HG02642 (cell line): ENCODE results near the gene ANO7.

ENCODE experiments used
- ATAC-seq: cut with Tn5 transposase; IDR thresholded peaks from one replicate; pipeline ENCODE4 v1.9.1; 2021; ENCODE audit warnings: mild to moderate bottlenecking; ENCODE audit not compliant: unreplicated experiment, poor library complexity

ANO7 gene

GRCh38 chr2:241241669-241242068 lies 53.2 kb downstream of the ANO7 start:
- ATAC-seq, result no peak

- ATAC-seq, result no peak
Observed at GRCh38 chr2:241242306-241242705, 53.8 kb downstream of the ANO7 start.

GRCh38 chr2:241244368-241244767 lies 55.9 kb downstream of the ANO7 start:
- no peak for ATAC-seq

GRCh38 chr2:241248289-241248688 lies 59.8 kb downstream of the ANO7 start:
- ATAC-seq, result no peak

GRCh38 chr2:241248897-241249296 lies 60.4 kb downstream of the ANO7 start:
- ATAC-seq, result no peak

- no peak for ATAC-seq
Observed at GRCh38 chr2:241249654-241250053, 61.2 kb downstream of the ANO7 start.

- no peak for ATAC-seq
Observed at GRCh38 chr2:241252778-241253475, 64.5 kb downstream of the ANO7 start.

- no peak for ATAC-seq
Observed at GRCh38 chr2:241254904-241255351, 66.5 kb downstream of the ANO7 start.

GRCh38 chr2:241255542-241256167 lies 67.2 kb downstream of the ANO7 start:
- no peak for ATAC-seq

- ATAC-seq, result no peak
Observed at GRCh38 chr2:241256168-241256545, 67.7 kb downstream of the ANO7 start.

GRCh38 chr2:241257419-241258032 lies 69.0 kb downstream of the ANO7 start:
- no peak for ATAC-seq

- ATAC-seq, result no peak
Observed at GRCh38 chr2:241258505-241259280, 70.2 kb downstream of the ANO7 start.

GRCh38 chr2:241260911-241261310 lies 72.4 kb downstream of the ANO7 start:
- no peak for ATAC-seq

GRCh38 chr2:241261628-241262027 lies 73.2 kb downstream of the ANO7 start:
- no peak for ATAC-seq

GRCh38 chr2:241263061-241263460 lies 74.6 kb downstream of the ANO7 start:
- no peak for ATAC-seq

- ATAC-seq, result no peak
Observed at GRCh38 chr2:241265506-241265905, 77.0 kb downstream of the ANO7 start.

GRCh38 chr2:241267249-241268067 lies 79.0 kb downstream of the ANO7 start:
- ATAC-seq, result no peak

GRCh38 chr2:241268306-241268705 lies 79.8 kb downstream of the ANO7 start:
- no peak for ATAC-seq

- ATAC-seq, result no peak
Observed at GRCh38 chr2:241268716-241269445, 80.4 kb downstream of the ANO7 start.
